NOMO-1 treated with dmso at 0.1 percent for 144 hours (cell line): ENCODE measurements around the gene AHCYL2.
"Not testable (repeated sequence)": the region's sequence is repeated elsewhere in the genome, so short reads cannot be mapped to it uniquely, and the experiment has no call there.

Source experiments
- DNase-seq: peaks from one replicate; lab custom pipeline; 2025; ENCODE audit not compliant: unreplicated experiment; lab: John Stamatoyannopoulos, UW

Gene AHCYL2

DNA sequence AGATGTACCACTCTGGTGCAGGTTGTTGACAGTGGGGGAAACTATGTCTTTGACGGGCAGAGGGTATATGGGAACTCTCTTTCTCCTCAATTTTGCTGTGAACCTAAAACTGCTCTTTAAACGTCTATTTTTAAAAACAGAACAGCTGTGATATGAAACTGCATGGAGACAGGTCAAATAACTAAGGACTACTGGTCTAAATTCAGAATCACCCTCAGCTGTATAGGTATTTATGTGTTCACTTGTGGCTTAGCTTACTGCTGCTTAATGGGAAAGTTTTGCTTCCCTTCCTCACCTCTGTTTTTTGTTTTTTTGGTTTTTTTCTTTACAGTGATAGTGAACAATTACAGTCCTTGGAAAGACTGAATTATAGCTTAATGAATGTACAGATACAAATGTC, 122.5 kb downstream of the AHCYL2 start:
- DNase-seq = no peak

DNA sequence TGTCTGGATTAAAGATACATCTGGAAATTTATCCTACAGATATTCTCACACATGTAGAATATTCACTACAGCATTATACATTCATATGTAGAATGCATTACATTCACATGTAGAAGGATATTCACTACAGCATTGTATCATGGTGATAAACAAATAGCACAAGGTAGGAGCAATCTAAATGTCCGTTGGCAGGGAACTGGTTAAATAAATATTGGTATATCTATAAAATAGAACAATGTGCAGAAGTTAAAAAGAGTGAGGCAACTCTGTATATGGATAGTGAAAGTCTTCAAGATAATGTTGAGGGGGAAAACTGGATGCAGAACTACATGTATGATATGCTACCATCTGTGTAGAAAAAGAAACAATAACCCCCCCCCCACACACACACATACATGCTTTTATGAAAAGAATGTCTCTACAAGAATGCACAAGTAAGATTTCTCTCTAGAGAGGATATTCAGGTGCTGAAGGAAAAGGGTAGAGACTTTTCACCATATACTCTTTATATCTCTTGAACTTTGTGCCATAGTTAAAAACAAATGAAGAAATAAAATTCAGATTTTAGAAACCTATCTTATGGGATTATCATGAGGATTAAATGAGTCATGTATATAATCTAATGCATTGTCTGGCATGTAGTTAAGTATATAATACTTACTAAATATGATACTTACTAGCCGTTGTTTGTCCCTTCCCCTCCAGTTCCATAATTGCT, 123.4 kb downstream of the AHCYL2 start:
- no peak for DNase-seq

DNA sequence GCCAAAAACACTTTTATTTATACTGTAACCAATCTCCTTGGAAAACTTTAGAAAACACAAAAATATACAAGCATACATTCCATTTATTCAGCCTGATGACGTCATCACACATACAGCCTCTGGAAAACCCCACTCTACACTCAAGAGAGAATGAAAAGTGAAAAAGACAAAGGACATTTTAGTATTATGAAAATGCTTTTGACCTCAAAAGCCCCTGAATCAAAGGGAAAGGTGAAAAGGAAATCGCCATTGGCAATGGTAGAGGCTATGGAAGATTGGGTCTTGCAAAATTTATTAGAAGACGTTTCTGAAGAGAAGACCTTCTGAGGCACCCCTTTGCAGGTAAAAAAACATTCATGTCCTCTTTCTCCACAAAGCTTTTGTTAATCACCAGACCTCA, 126.5 kb downstream of the AHCYL2 start:
- DNase-seq = no peak

DNA sequence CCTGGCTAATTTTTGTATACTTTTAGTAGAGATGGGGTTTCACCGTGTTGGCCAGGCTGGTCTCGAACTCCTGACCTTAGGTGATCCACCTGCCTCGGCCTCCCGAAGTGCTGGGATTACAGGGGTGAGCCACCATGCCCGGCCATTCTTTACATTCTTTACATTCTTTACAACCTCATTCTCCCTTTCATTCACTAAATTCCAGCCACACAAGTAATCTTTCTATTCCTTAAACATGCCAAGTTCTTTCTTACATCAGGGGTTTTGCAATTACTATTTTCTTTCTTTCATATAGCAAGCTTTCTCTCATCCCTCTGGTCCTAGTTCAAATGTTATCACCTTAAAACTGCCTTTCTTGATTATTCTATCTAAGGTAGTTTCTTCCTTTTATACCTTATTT, 128.3 kb downstream of the AHCYL2 start:
- not testable (repeated sequence) for DNase-seq

DNA sequence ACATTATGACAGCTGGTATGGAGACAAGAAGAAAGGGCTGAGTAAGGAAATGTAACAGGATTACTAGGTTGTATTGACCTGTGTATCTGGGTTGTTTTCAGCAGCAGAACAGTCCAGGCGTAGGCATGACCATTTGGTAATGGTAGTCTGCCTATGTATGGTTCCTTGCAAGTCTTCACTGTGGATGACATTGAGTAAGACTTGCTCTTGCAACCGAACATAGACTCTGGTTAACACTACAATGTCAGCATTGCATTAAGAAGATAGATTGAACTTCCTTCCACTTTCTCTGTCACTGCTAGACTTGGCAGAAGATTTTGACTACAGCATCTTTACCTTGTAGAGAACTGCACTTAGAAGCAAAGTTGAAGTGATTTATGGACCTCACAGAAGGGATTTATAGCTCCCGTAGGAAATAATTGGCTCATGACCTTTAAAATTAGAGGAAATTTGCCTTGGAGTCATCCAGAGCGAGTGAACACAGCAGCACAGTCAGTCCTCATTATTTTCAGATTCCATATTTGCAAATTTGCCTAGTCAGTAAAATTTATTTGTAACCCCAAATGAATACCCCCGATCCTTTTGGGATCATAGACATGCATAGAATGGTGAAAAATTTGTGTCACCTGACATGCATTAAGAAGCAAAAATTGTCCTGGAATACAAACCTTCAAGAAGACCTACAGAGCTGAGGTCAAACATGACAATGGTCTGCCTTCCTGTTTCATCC, 129.8 kb downstream of the AHCYL2 start:
- DNase-seq = no peak

DNA sequence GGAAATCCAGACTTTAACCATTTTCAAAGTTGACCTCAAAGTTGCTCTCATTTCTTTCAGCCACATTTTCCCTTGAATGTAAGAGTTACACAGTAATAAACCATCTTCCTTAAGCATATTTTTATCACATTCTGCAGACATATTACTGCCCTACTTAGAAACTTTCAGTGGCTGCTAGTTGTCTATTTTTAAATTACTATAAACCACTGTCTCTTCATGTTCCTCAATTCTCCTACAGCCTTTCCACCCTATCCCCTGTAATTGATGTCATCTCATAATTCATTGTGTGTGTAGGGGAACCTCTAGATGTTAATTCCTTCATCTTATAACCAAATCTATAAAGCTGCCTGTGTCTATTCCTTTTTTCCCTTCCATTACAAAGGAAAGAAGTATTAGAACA, 131.3 kb downstream of the AHCYL2 start:
- peak; percentile 29 for DNase-seq

DNA sequence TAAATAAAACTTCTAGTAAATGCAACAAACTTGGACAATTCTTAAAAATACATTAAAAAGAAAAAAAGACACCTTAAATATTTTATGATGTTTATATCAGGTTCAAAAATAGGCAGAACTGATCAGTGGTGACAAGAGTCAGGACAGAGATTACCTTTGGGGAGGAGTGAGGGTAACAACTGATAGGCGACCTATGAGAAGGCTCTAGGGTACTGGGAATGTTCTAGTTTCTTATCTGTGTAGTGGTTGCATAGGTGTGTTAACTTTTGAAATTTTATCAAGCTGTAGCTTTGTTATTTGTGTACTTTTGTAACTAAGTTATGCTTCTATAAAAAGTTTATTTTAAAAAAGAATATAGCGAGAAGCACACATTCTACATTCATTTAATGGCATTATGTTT, 134.3 kb downstream of the AHCYL2 start:
- no peak for DNase-seq

DNA sequence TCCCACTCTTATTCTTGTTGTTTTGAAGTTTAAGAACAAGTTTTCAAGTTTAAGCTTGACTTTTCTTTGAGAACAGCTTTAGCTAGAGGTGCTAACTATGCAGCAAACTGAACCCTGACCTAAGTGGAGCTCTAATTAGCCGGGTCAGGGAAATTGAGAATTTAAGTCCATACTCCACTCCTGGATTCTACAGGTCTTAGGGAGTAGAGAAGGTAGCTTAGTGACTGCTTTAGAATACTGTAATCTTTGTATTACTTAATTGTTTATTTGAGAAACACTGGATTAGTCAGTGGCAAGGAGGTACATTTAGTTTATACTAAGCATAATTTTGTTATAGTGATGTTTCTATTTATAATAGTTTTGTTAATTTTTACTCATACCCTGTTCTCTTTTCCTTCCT, 134.8 kb downstream of the AHCYL2 start:
- no peak for DNase-seq

DNA sequence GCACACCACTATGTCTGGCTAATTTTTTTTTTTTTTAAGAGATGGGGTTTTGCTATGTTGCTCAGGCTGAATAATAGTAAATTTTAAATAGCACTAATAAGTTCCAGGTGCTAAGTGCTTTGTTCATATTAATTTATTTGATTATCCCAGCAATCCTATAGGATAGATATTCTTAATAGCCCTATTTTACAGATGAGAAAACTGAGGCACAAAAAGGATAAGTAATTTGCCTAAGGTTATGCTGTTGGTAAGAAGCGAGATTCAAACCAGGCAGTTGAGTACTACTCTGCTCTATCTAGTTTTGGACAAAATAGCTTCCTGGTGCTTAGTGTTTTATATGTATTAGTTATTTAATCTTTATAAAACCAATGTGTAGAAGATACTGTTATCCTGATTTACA, 136.9 kb downstream of the AHCYL2 start:
- no peak for DNase-seq

DNA sequence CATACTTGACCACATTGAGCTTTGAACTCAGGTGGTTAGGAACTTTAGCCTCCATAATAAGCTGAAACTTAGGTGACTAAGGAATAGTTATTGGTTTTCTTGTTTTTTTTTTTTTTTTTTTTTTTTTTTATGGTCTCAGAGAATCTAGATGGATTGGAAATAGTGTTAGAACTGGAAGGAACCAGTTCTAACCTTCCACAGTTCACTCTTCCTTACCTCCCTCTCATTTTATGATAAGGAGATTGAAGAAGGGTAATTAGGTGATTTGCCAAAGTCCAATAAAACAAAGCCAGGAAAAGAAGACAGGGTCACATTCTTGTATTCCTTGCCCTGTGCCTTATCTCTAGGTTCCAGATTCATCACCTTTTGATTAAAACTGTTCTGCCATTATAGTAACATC, 137.7 kb downstream of the AHCYL2 start:
- DNase-seq = no peak

DNA sequence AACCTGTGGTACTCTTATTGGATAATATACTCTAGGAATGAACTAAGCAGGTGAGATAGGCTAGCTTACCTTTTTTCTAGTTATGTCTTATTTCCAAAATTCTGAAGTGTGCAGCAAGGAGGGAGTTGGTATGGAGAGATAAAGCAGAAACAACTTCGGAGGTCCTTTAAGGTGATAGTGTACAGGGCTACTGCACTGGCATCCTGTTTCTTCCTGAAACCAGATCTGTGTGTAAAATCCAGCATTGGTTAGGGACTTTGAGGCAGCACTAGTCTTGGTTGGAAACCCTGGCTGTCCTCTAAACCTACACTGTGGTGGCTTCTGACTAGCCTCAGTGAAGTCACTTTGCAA, 142.5 kb downstream of the AHCYL2 start:
- no peak for DNase-seq

DNA sequence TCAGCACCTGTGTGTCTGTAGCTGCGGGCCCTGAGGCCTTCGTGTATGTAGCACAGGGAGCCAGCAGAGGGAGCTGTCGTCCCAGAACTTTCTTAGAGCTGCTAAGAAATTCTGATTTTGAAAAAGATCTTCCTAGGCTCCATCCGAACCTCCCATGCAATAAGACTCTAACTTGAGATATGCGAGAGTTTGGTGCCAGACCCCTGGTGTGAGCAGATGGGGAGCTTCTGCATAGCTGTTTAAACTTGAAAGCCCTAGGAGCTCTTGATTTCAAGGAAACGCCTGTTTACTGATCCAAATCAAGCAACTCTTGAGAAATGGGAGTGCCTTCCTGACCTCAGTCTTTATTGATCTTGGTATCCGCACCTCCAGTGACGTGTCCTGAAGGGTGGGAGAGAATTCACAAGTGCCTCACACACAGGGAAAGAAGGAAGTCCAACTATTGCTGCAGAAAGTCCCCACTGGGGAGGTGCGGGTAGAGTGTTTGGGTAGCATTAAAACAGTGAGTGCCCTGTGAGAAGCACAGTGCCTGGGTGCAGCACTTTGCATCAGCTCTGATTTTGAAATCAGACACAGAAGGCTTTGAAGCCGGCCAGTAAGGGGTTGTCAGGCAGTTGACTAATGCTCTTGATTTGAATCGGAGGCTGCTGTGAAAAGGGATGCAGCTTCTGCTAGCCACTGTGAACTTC, 143.0 kb downstream of the AHCYL2 start:
- no peak for DNase-seq

DNA sequence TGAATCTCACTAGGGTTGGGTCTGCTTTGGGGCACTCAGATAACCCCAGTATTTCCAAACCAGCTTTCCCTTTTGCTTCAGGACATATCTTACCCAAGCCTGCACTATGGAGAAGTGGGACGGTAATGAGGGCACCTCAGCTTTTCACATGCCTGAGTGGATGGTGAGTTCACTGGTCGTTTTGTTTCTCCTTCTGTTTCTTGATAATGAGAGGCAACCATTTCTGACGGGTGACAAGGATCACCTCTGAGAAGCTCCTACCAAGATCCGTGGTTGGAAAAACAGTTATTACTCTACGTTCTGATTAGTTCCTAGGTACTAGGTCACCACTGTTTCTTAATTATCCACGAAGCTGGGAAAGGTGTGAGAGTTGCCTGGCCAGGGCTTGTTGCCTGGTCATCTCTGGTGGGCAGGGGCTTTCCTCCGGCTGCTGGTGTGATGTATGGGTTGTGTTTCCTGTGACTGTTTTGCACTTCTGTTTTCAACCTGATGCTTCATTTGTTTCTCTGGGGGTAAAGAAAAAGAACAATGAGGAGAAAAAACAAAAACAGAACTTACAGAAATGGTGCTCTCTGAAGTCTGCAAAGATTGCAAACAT, 143.7 kb downstream of the AHCYL2 start:
- no peak for DNase-seq

DNA sequence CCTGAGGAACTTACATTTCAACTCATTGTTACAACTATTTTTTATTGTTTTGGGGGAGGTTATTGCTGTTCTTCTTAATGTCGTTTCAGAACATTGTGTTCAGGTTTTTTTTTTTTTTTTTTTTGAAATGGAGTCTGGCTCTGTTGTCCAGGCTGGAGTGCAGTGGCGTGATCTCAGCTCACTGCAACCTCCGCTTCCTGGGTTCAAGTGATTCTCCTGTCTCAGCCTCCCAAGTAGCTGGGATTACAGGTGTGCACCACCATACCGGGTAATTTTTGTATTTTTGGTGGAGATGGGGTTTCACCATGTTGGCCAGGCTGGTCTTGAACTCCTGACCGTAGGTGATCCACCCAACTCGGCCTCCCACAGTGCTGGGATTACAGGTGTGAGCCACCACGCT, 144.6 kb downstream of the AHCYL2 start:
- DNase-seq = not testable (repeated sequence)

DNA sequence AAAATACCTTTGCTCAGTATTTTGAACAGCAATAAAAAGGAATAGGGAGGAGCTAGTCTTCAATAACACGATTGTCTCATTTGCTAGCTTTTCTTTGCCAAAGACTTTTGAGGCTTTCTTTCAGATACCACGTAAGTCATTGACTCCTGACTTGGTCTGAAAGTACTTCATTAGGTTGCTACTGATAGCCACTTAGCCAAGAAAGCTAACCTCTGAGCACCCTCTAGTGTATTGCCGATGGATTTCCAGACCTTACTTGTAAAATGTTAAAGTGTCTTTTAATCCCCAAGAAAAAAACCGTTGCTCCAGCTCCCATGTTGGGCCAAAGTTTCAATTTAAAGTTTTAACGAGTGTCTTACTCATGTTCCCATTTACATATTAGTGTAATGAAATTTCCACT, 146.0 kb downstream of the AHCYL2 start:
- DNase-seq = no peak

DNA sequence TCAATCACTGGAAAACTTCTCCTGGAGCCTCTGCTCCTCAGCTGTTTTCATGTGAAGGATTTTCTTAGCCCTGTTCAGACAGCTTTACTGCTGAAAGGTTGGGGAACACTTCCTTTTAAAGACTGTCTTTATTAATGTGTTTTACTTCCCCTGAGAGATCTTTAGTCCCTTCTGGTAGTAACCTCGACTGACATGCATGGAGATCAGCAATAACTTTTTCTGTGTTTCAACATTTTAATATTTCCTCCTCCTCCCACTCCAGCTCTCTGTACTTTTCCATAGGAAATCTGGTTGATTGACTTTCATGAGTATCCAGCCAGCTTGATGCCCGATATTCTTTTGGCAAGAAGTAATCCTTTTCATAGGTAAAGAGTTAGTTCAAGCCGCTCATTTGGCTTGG, 146.7 kb downstream of the AHCYL2 start:
- DNase-seq = no peak

DNA sequence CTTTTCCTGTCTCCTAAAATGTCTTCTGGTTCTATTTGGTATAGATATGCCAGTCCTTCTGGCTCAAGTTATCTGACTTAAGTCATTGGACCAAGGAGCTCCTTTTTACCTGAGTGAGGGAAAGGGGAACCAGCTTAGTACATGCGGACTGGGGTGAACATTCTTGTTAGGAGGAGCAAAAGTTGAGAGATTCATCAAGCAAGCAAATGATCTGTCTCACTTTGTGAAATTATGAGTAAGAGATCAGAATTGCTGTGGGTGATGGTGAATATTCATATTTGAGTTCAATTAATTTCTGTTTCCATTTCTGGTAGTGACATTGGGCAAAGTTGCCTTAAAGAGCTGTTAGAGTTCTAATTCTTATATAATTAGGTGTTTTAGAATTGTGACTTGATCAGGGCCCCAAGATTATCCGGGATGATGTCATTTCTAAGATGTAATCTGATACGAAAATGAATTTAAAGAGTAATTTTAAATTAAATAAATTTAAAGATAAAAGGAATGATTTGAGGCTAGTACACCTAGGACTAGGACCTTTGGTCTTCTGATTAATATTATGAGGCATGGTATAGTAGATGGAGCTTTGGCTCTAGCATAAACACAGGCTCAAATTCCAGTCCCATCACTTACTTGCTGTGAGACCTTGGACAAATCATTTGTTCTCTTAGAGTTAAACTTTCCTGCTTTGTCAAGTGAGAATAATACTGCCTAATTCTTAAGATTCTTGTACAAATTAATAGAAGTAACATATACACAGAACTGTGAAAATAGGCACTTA, 149.0 kb downstream of the AHCYL2 start:
- DNase-seq = no peak

DNA sequence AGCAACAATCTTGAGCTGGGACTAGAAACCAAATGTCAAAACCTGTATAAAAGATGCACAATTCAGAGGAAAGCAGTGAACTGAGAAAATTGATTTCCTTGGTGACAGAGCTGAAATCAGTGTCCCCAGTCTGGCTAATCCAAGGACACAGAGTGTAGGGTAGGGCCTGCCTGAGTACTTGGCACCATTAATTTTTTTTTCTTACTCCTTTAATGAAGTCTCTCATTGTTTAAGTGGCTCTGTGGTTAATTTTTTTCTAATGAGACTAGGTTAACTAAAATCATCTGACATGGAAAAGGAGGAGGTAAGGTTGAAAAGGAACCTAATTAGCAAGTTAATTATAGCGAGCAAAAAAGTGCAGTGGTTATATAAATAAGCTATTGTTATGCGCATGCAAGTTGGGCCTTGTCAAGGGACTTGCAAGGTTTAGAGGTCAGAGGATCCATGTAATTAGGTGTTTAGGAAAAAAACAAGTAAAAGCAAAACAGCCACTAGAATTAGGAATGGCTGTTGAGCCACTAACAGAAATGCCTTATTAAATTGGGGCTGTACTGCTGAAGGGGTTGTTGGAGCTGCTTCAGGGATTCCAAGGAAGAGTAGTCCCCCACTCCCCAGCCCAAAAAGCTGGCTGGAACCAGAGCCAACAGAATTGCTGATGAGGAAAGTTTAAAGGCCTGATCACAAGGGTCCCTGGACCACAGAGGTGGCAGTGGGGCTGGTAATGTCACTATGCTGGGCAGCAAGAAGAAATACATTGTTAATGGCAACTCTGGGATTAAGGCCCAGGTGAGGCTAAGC, 150.5 kb downstream of the AHCYL2 start:
- no peak for DNase-seq

DNA sequence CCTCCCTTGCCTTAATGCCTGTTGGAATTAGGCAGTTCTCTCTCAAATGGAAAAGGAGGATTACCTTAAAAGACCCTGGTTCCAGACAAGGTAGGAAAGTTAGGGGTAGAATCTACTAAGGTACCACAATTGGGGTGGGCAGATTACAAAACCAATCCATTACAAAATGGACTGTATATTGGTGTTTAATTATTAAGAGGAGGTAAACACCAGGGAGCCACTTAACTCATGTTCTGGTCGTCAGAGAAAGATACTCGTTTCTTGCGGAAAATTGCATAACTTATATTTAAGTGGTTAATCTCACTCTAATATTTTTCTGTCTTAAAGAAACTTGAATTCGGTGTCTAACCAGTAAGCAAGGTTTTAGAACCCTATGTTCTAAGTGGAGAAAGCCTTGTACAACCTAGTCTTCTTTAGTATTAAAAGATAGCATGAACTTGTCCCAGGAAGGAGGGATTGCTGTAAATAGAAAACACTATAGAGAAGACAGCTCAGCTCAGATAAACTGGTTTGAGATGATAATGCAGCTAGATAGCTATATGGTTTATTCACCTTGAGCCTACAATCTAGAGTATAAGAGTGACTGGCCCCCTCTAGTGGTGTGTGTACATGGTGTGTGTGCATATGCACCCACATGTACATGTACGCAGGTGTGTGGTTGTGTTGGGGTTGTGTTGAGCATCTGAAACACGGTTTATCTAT, 151.4 kb downstream of the AHCYL2 start:
- DNase-seq = peak; percentile 27
